Endothelial cell of umbilical vein (primary cell): ENCODE measurements around the gene CCDC138. TPM values are rescaled to one million over a fixed set of nuclear protein-coding genes. Genes with fewer than 3 reads are reported as not detected.

Experiments
- BruUV-seq: library from RNA; stranded (reverse); fragments of 400-500 nt; replicated peaks from 2 replicates; lab custom pipeline; 2021; lab: Mats Ljungman, UMichigan
- CTCF ChIA-PET: fragments of 300-600, 350-600 bp; sonication (Branson Sonifier 250); formaldehyde crosslinking; loops from one replicate; lab custom pipeline; 2021; ENCODE audit warnings: antibody characterized with exemption, inconsistent platforms; lab: Charles Lee
- POLR2A ChIA-PET: fragments of 300-600, 350-600 bp; sonication (Branson Sonifier 250); formaldehyde crosslinking; loops from one replicate; lab custom pipeline; 2021; ENCODE audit warnings: antibody characterized with exemption, inconsistent platforms; lab: Charles Lee
- DNase-seq: peaks from one replicate; pipeline ENCODE4 v3.0.0-alpha.2; 2011; ENCODE audit warnings: low read depth, low spot score
- FAIRE-seq: peaks from 2 replicates; lab custom pipeline; 2011; peaks lifted over from hg19 to GRCh38; lab: Jason Lieb, UNC
- H2AFZ ChIP-seq: 2 replicates; pipeline ENCODE4 v1.6.0; 2012; ENCODE audit warnings: low read depth, low read length, control low read depth, inconsistent platforms
- H3K27ac ChIP-seq: 2 replicates; pipeline ENCODE4 v1.5.1; 2011; ENCODE audit warnings: low read depth, mild to moderate bottlenecking, control low read depth, low read length, moderate library complexity; ENCODE audit not compliant: insufficient read depth
- H3K27me3 ChIP-seq, 2 experiments: 2 replicates each; pipeline versions ENCODE4 v1.6.0 to v1.6.1; 2011; ENCODE audit warnings: low read length in 2 of 2, mixed read lengths in 1 of 2; ENCODE audit not compliant: control insufficient read depth in 2 of 2, insufficient read depth in 2 of 2
- H3K36me3 ChIP-seq, 2 experiments: 2 replicates in 1 of 2; 3 replicates in 1 of 2; pipeline ENCODE4 v1.5.1; 2011; ENCODE audit warnings: low read length in 2 of 2, mild to moderate bottlenecking in 1 of 2, moderate library complexity in 1 of 2; ENCODE audit not compliant: control insufficient read depth in 2 of 2, insufficient read depth in 2 of 2; ENCODE audit errors: extremely low read depth in 1 of 2
- H3K4me1 ChIP-seq: 3 replicates; pipeline ENCODE4 v1.5.1; 2011; ENCODE audit warnings: mild to moderate bottlenecking, low read length; ENCODE audit not compliant: control insufficient read depth, insufficient read depth; ENCODE audit errors: extremely low read depth
- H3K4me2 ChIP-seq: 2 replicates; pipeline ENCODE4 v1.6.1; 2011; ENCODE audit warnings: low read length, control low read depth, mixed read lengths; ENCODE audit not compliant: insufficient read depth
- H3K4me3 ChIP-seq, 3 experiments: fragments of 200-600 bp in 1 of 3; sonication (generic), shearing (Covaris generic) in 1 of 3; replicated peaks in 1 of 3; 2 replicates each; pipeline ENCODE4 v1.5.1; 2011 to 2016; ENCODE audit warnings: control low read depth in 3 of 3, low read length in 3 of 3, mild to moderate bottlenecking in 2 of 3, inconsistent platforms in 1 of 3, low read depth in 1 of 3, moderate library complexity in 1 of 3; ENCODE audit not compliant: insufficient read depth in 1 of 3
- H3K79me2 ChIP-seq: 2 replicates; pipeline ENCODE4 v1.6.0; 2012; ENCODE audit warnings: low read length, inconsistent platforms; ENCODE audit not compliant: control insufficient read depth, insufficient read depth
- H3K9ac ChIP-seq: replicated peaks from 2 replicates; pipeline ENCODE3; 2011; ENCODE audit warnings: low read length, control low read depth; ENCODE audit not compliant: insufficient read depth; ENCODE audit errors: extremely low read depth
- H3K9me1 ChIP-seq: replicated peaks from 3 replicates; pipeline ENCODE4 v1.6.0; 2011; ENCODE audit warnings: mild to moderate bottlenecking, low read length; ENCODE audit not compliant: control insufficient read depth, insufficient read depth; ENCODE audit errors: extremely low read depth
- H3K9me3 ChIP-seq: replicated peaks from 2 replicates; pipeline ENCODE4 v1.5.1; 2012; ENCODE audit warnings: low read length, inconsistent platforms; ENCODE audit not compliant: control insufficient read depth, insufficient read depth
- H4K20me1 ChIP-seq: replicated peaks from 2 replicates; pipeline ENCODE3; 2011; ENCODE audit warnings: mild to moderate bottlenecking, low read length; ENCODE audit not compliant: control insufficient read depth, insufficient read depth; ENCODE audit errors: extremely low read depth
- CTCF ChIP-seq, 2 donors: IDR thresholded peaks; 1 replicate in 1 of 2; 2 replicates in 1 of 2; pipeline ENCODE4 v1.5.1; 2011; ENCODE audit warnings: low read length in 2 of 2, mild to moderate bottlenecking in 2 of 2, moderate library complexity in 2 of 2, control low read depth in 1 of 2, inconsistent platforms in 1 of 2, low read depth in 1 of 2; ENCODE audit not compliant: insufficient read depth in 1 of 2; ENCODE audit errors: extremely low read depth in 1 of 2
- EZH2 ChIP-seq: IDR thresholded peaks from 2 replicates; pipeline ENCODE4 v1.6.1; 2012; ENCODE audit warnings: borderline replicate concordance, low read depth, mild to moderate bottlenecking, moderate library complexity, low read length, inconsistent platforms; ENCODE audit not compliant: severe bottlenecking
- FOS ChIP-seq: IDR thresholded peaks from 2 replicates; pipeline ENCODE4 v1.6.1; 2011; ENCODE audit warnings: mild to moderate bottlenecking, low read length, moderate library complexity, borderline replicate concordance; ENCODE audit not compliant: insufficient read depth
- GATA2 ChIP-seq: IDR thresholded peaks from 2 replicates; pipeline ENCODE4 v1.7.0; 2011; ENCODE audit warnings: low read depth, mild to moderate bottlenecking, moderate library complexity, mixed read lengths, low read length; ENCODE audit not compliant: insufficient read length, insufficient read depth
- JUN ChIP-seq: IDR thresholded peaks from 2 replicates; pipeline ENCODE4 v1.6.1; 2011; ENCODE audit warnings: borderline replicate concordance, low read depth; ENCODE audit not compliant: insufficient read length, insufficient read depth
- MAX ChIP-seq: IDR thresholded peaks from 2 replicates; pipeline ENCODE4 v1.6.1; 2011; ENCODE audit not compliant: insufficient read depth, insufficient read length
- MYC ChIP-seq: IDR thresholded peaks from one replicate; pipeline ENCODE4 v1.6.1; 2011; ENCODE audit warnings: mild to moderate bottlenecking, low read depth, low read length
- POLR2A ChIP-seq: IDR thresholded peaks from 2 replicates; pipeline ENCODE4 v1.6.1; 2012; ENCODE audit warnings: low read depth, mild to moderate bottlenecking, control low read depth, low read length
- POLR2AphosphoS5 ChIP-seq: IDR thresholded peaks from 2 replicates; pipeline ENCODE4 v1.6.1; 2012; ENCODE audit warnings: low read depth, mild to moderate bottlenecking, control low read depth, low read length, moderate library complexity; ENCODE audit not compliant: insufficient read depth
- dilution Hi-C: fragments of 300-500 bp; cut with MboI; formaldehyde crosslinking; loops from one replicate; pipeline ENCODE4 v1.15.0; 2019; ENCODE audit warnings: low sequenced_read_pairs; ENCODE audit not compliant: extremely low pct_ligation_motif_present
- intact Hi-C: fragments of 100-400 bp; cut with micrococcal nuclease; formaldehyde crosslinking; loops from one replicate; pipeline ENCODE4 v1.10.0; 2022
- polyA plus RNA-seq, 4 experiments: library from polyadenylated mRNA; depleted of rRNA in 3 of 4; stranded (reverse) in 3 of 4; unstranded in 1 of 4; fragments of >200 nt; gene quantifications; 2 replicates each; pipeline versions ENCODE4 v1.2.1 to v1.2.3, GENCODE V29; 2011 to 2012; ENCODE audit warnings: missing spikeins in 1 of 4
- total RNA-seq: library from RNA; stranded (reverse); gene quantifications from 2 replicates; pipeline ENCODE4 v1.2.3, GENCODE V29; 2021

The CCDC138 gene
- total and polyA plus RNA-seq, 2 donors (not counting 3 experiments of a cell fraction or from before 2014, with no cell fraction given) = 1.5 to 10.8 TPM

GRCh38 chr2:108916796-108917421 is 130.3 kb downstream of the CCDC138 start:
- Histone ChIP-seq H4K20me1 (no peaks in the 10 kb centered on the region), H3K9me3 (no peaks in the 10 kb centered on the region), H3K4me3 (no peak overlapping the region), H3K27me3 (no peaks in the 10 kb centered on the region), H3K27ac (no peak overlapping the region), H3K9ac (no peak overlapping the region), H3K9me1 (no peaks in the 10 kb centered on the region), H3K4me2 (no peak overlapping the region), H3K36me3 (no peaks in the 10 kb centered on the region), H2AFZ (no peak overlapping the region), H3K79me2 (no peaks in the 10 kb centered on the region), H3K4me1 (no peaks in the 10 kb centered on the region)
- FAIRE-seq (no peak), DNase-seq (no peak)
- ChIA-PET CTCF (interaction anchor here (4.4 kb wide), 1 partner anchor 11 kb away, joined by 23 read pairs; no protein-coding TSS in a partner anchor), POLR2A (no interaction called here)
- intact Hi-C loops (no loop called here), dilution Hi-C loops (no loop called here)
- BruUV-seq = no TSS peak
- no peak for TF ChIP-seq MYC
- no peak for TF ChIP-seq MAX
- no peak for TF ChIP-seq FOS
- no peak for TF ChIP-seq GATA2
- TF ChIP-seq CTCF (IDR thresholded peaks at IDR 0.05; ENCODE audit: extremely low read depth in 1 of 2, insufficient read depth in 1 of 2, low read depth in 1 of 2, low read length in 2 of 2) = no peak
- TF ChIP-seq POLR2A = no peak
- no peak for TF ChIP-seq EZH2
- no peak for TF ChIP-seq JUN
- TF ChIP-seq POLR2AphosphoS5 = no peak
